Calu3 (cell line): Measurements from ENCODE around the gene RBFOX1. TPM values are rescaled to one million over a fixed set of nuclear protein-coding genes. Genes with fewer than 3 reads are reported as not detected.

Experiments
- BruUV-seq: library from RNA; stranded (reverse); fragments of 400-500 nt; replicated peaks from 2 replicates; lab custom pipeline; 2021; lab: Mats Ljungman, UMichigan
- CTCF ChIA-PET: fragments of 300-600 bp; sonication (Branson Sonifier 250); formaldehyde crosslinking; loops from one replicate; lab custom pipeline; 2022; ENCODE audit warnings: antibody characterized with exemption; lab: Charles Lee
- DNase-seq: peaks from one replicate; pipeline ENCODE4 v3.0.0; 2022
- H3K27ac Mint-ChIP-seq: one replicate; pipeline ENCODE4 v1.8.0; 2022; ENCODE audit warnings: mixed read lengths; ENCODE audit not compliant: unreplicated experiment
- H3K27me3 Mint-ChIP-seq: one replicate; pipeline ENCODE4 v1.8.0; 2022; ENCODE audit warnings: mixed read lengths; ENCODE audit not compliant: unreplicated experiment
- H3K36me3 Mint-ChIP-seq: one replicate; pipeline ENCODE4 v1.8.0; 2022; ENCODE audit warnings: mild to moderate bottlenecking, moderate library complexity, mixed read lengths; ENCODE audit not compliant: insufficient read depth, unreplicated experiment
- H3K4me1 Mint-ChIP-seq: one replicate; pipeline ENCODE4 v1.8.0; 2022; ENCODE audit warnings: mild to moderate bottlenecking, low read depth, mixed read lengths; ENCODE audit not compliant: unreplicated experiment
- H3K4me3 Mint-ChIP-seq: one replicate; pipeline ENCODE4 v1.8.0; 2022; ENCODE audit warnings: mild to moderate bottlenecking, low read depth, moderate library complexity, mixed read lengths; ENCODE audit not compliant: unreplicated experiment
- H3K9me3 Mint-ChIP-seq: one replicate; pipeline ENCODE4 v1.8.0; 2022; ENCODE audit warnings: low read depth, mixed read lengths; ENCODE audit not compliant: unreplicated experiment
- CTCF ChIP-seq: fragments of 200-600 bp; IDR thresholded peaks from one replicate; pipeline ENCODE4 v1.8.0; 2022; ENCODE audit warnings: antibody characterized with exemption; ENCODE audit not compliant: unreplicated experiment
- intact Hi-C: fragments of 100-400 bp; cut with micrococcal nuclease; formaldehyde crosslinking; loops from one replicate; pipeline ENCODE4 v1.10.0; 2022; ENCODE audit not compliant: unreplicated experiment
- total RNA-seq: library from RNA; stranded (reverse); gene quantifications from 2 replicates; pipeline ENCODE4 v1.2.3, GENCODE V29; 2022

The RBFOX1 gene
- total RNA-seq, 1 experiment from 2014 or later = not detected

DNA sequence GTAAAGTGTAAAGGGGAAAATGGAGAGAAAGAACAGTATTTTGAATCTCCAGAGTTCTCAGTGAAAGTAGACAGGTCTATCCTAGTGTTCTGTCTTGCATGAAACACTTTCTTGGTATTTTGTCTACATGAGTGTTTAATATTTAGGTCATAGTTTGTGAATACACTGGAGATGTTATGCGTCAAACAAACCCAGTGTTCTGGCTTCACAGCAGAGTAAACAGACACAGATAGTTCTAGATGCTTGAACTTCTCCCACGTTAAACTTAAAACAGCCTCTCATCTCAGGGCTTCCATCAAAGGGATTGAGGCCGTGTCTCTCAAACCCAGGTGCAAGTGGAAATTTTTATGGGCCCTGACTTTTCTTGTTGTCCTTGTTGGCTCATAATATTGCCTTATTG, 48.3 kb downstream of the RBFOX1 start:
- H3K4me3 Mint-ChIP-seq = no peak overlapping the region
- no peak for TF ChIP-seq CTCF
- no peaks in the 10 kb centered on the region for H3K36me3 Mint-ChIP-seq
- H3K4me1 Mint-ChIP-seq = no peaks in the 10 kb centered on the region
- no peak overlapping the region for H3K27ac Mint-ChIP-seq
- H3K27me3 Mint-ChIP-seq = no peaks in the 10 kb centered on the region
- H3K9me3 Mint-ChIP-seq = peaks cover 17% of the 10 kb centered on the region
- no peak for DNase-seq
- CTCF ChIA-PET = no interaction called here
- no TSS peak for BruUV-seq
- intact Hi-C loops = no loop called here

- no peak overlapping the region for H3K4me3 Mint-ChIP-seq
These were observed 49.0 kb downstream of the RBFOX1 start for GRCh38 chr16:7381671-7382070.

DNA sequence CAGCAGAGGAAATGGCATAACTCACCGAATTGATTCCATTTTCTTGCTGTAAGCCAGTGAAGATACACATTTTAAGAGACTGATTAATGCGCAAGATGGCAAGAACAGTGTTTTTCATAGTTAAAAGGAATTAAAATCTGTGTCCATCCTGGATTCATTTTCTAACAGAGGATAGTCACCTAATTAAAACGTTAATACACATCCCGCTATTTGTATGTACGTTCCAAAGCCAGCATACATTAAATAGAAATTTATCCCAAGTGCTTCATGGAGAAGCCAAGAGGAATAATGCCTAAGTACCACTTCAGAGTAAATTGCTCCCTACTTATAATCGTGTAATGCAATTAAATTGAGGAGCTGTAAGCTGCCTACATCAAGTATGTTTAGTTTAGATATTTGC, 49.9 kb downstream of the RBFOX1 start:
- Mint-ChIP-seq H3K9me3 (peaks cover 17% of the 10 kb centered on the region), H3K36me3 (no peaks in the 10 kb centered on the region), H3K27me3 (no peaks in the 10 kb centered on the region), H3K4me1 (no peaks in the 10 kb centered on the region), H3K4me3 (no peak overlapping the region), H3K27ac (no peak overlapping the region)
- BruUV-seq = no TSS peak
- DNase-seq = no peak
- CTCF ChIA-PET = no interaction called here
- TF ChIP-seq CTCF = no peak
- intact Hi-C loops = no loop called here

More at GRCh38 chr16:7381671-7382070, 49.0 kb downstream of the RBFOX1 start:
- intact Hi-C loops = no loop called here
- H3K4me1 Mint-ChIP-seq = no peaks in the 10 kb centered on the region
- peaks cover 17% of the 10 kb centered on the region for H3K9me3 Mint-ChIP-seq
- TF ChIP-seq CTCF = no peak
- no peaks in the 10 kb centered on the region for H3K27me3 Mint-ChIP-seq
- no peaks in the 10 kb centered on the region for H3K36me3 Mint-ChIP-seq
- CTCF ChIA-PET = no interaction called here
- H3K27ac Mint-ChIP-seq = no peak overlapping the region
- no TSS peak for BruUV-seq
- no peak for DNase-seq

DNA sequence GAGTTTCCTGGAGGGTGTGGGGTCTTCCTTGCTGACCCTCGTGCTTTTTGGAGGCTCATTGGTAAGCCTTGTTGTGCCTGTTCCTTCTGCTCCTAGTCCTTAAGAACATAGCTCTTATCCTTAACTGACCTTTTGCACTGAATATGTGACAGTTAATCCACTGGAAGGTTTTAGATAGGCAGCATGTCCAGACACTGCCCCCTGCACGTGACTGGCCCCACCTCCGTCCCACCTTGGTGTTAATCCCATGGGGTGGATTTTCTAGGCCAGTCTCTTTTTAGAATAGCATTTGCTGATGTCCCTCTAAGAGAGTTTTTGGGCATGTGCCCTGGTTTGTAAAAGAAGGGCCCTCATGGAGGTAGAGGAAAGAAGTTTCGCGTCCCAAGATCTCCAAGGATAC, 58.3 kb downstream of the RBFOX1 start:
- peaks cover 16% of the 10 kb centered on the region for H3K9me3 Mint-ChIP-seq
- H3K4me3 Mint-ChIP-seq = no peak overlapping the region
- TF ChIP-seq CTCF = no peak
- H3K27ac Mint-ChIP-seq = no peak overlapping the region
- H3K27me3 Mint-ChIP-seq = no peaks in the 10 kb centered on the region
- intact Hi-C loops = no loop called here
- H3K4me1 Mint-ChIP-seq = no peaks in the 10 kb centered on the region
- BruUV-seq = no TSS peak
- CTCF ChIA-PET = no interaction called here
- no peaks in the 10 kb centered on the region for H3K36me3 Mint-ChIP-seq
- DNase-seq = no peak

- DNase-seq = no peak
- Mint-ChIP-seq H3K4me3 (no peak overlapping the region), H3K9me3 (peaks cover 16% of the 10 kb centered on the region), H3K27ac (no peak overlapping the region), H3K27me3 (no peaks in the 10 kb centered on the region), H3K4me1 (no peaks in the 10 kb centered on the region), H3K36me3 (no peaks in the 10 kb centered on the region)
- CTCF ChIA-PET = no interaction called here
- no TSS peak for BruUV-seq
- TF ChIP-seq CTCF = no peak
- intact Hi-C loops = no loop called here
These were observed 59.0 kb downstream of the RBFOX1 start for GRCh38 chr16:7391694-7392093.
